Endodermal cell (in vitro differentiated cells): ENCODE measurements around the gene DHRS12. TPM values are rescaled to one million over a fixed set of nuclear protein-coding genes. Genes with fewer than 3 reads are reported as not detected.

ENCODE experiments used
- DNase-seq: peaks from one replicate; pipeline ENCODE4 v3.0.0-alpha.2; 2017
- H3K27ac ChIP-seq: 2 replicates; pipeline ENCODE4 v1.5.1; 2013; ENCODE audit warnings: mild to moderate bottlenecking, low read depth, low read length, moderate library complexity
- H3K27me3 ChIP-seq: 2 replicates; pipeline ENCODE4 v1.6.1; 2013; ENCODE audit warnings: mild to moderate bottlenecking, low read length, moderate library complexity; ENCODE audit not compliant: insufficient read depth, control insufficient read depth, poor library complexity, severe bottlenecking
- H3K36me3 ChIP-seq: 2 replicates; pipeline ENCODE4 v1.7.0; 2013; ENCODE audit warnings: mild to moderate bottlenecking, low read length, moderate library complexity; ENCODE audit not compliant: control insufficient read depth, insufficient read depth
- H3K4me1 ChIP-seq: one replicate; pipeline ENCODE4 v1.7.0; 2013; ENCODE audit warnings: low read length; ENCODE audit not compliant: control insufficient read depth, insufficient read depth
- H3K4me3 ChIP-seq: 2 replicates; pipeline ENCODE4 v1.5.1; 2013; ENCODE audit warnings: mild to moderate bottlenecking, low read length, moderate library complexity
- H3K9ac ChIP-seq: 2 replicates; pipeline ENCODE4 v1.6.1; 2013; ENCODE audit warnings: mild to moderate bottlenecking, low read length, moderate library complexity; ENCODE audit not compliant: poor library complexity, severe bottlenecking; ENCODE audit errors: extremely low read depth
- H3K9me3 ChIP-seq: 2 replicates; pipeline ENCODE4 v1.6.1; 2013; ENCODE audit warnings: mild to moderate bottlenecking, low read length, moderate library complexity; ENCODE audit not compliant: control insufficient read depth
- H3K27ac Mint-ChIP-seq: 2 replicates; pipeline ENCODE4 v1.8.0; 2020; ENCODE audit warnings: mixed read lengths
- H3K27me3 Mint-ChIP-seq: 2 replicates; pipeline ENCODE4 v1.8.0; 2021; ENCODE audit warnings: mild to moderate bottlenecking, mixed read lengths; ENCODE audit not compliant: insufficient read depth
- H3K36me3 Mint-ChIP-seq: 2 replicates; pipeline ENCODE4 v1.8.0; 2020; ENCODE audit warnings: low read depth, mixed read lengths
- H3K4me1 Mint-ChIP-seq: 2 replicates; pipeline ENCODE4 v1.8.0; 2020; ENCODE audit warnings: mixed read lengths
- H3K4me3 Mint-ChIP-seq: 2 replicates; pipeline ENCODE4 v1.8.0; 2020; ENCODE audit warnings: mild to moderate bottlenecking, moderate library complexity, mixed read lengths
- H3K9me3 Mint-ChIP-seq: 2 replicates; pipeline ENCODE4 v1.8.0; 2020; ENCODE audit warnings: mild to moderate bottlenecking, mixed read lengths
- CTCF ChIP-seq: fragments of 200-600 bp; sonication (generic); conservative IDR thresholded peaks from 2 replicates; pipeline ENCODE4 v1.5.0; 2021; ENCODE audit warnings: antibody characterized with exemption, mild to moderate bottlenecking
- WGBS, 2 experiments: methylation state at CpG; one replicate each; pipeline versions ENCODE4 v1.1.5 to v1.1.7; 2013; ENCODE audit warnings: missing lambda C conversion rate in 2 of 2, mixed read lengths in 1 of 2; ENCODE audit not compliant: insufficient coverage in 1 of 2, insufficient read length in 1 of 2; 5-methylcytosine and 5-hydroxymethylcytosine counted together
- total RNA-seq, 2 donors: library from RNA; stranded (reverse); fragmentation: NEBNext Ultra II Directional in 1 of 2; extraction: Animal tissue kit (Norgen Biotek cat#: 25700) in 1 of 2; gene quantifications; 2 replicates in 1 of 2; 3 replicates in 1 of 2; pipeline ENCODE4 v1.2.1, GENCODE V29; 2021

DHRS12 gene
- total RNA-seq, 2 donors from 2014 or later: 13.8 to 19.8 TPM

- Histone ChIP-seq H3K27me3 (no peaks in the 10 kb centered on the region), H3K4me1 (no peaks in the 10 kb centered on the region), H3K9me3 (no peaks in the 10 kb centered on the region), H3K4me3 (no peak overlapping the region), H3K27ac (no peak overlapping the region), H3K36me3 (peaks cover 23% of the 10 kb centered on the region), H3K9ac (no peak overlapping the region)
- no peak for TF ChIP-seq CTCF
- no peak overlapping the region for H3K27ac Mint-ChIP-seq
- H3K4me1 Mint-ChIP-seq: peaks cover under 1% of the 10 kb centered on the region
- H3K36me3 Mint-ChIP-seq: peaks cover 24% of the 10 kb centered on the region
- H3K4me3 Mint-ChIP-seq: no peak overlapping the region
- 92 to 97% methylated on average over 2 of the region's 2 CpGs for WGBS, 2 experiments
- DNase-seq: no peak
- no peaks in the 10 kb centered on the region for H3K9me3 Mint-ChIP-seq
- no peaks in the 10 kb centered on the region for H3K27me3 Mint-ChIP-seq
Measured at GRCh38 chr13:51763486-51763885, 40.5 kb downstream of the DHRS12 start.

- WGBS, 2 experiments: 95% methylated on average over 10 to 16 of the region's 16 CpGs
Measured at GRCh38 chr13:51761643-51762350, 42.2 kb downstream of the DHRS12 start.

GRCh38 chr13:51760592-51760991 is 43.4 kb downstream of the DHRS12 start:
- Histone ChIP-seq H3K9ac (no peak overlapping the region), H3K4me1 (no peaks in the 10 kb centered on the region), H3K4me3 (no peak overlapping the region), H3K27me3 (no peaks in the 10 kb centered on the region), H3K9me3 (no peaks in the 10 kb centered on the region), H3K36me3 (peaks cover 19% of the 10 kb centered on the region), H3K27ac (no peak overlapping the region)
- H3K4me1 Mint-ChIP-seq: no peaks in the 10 kb centered on the region
- peaks cover 23% of the 10 kb centered on the region for H3K36me3 Mint-ChIP-seq
- H3K27me3 Mint-ChIP-seq: no peaks in the 10 kb centered on the region
- WGBS, 2 experiments: 97% methylated on average over 9 to 12 of the region's 12 CpGs
- H3K9me3 Mint-ChIP-seq: no peaks in the 10 kb centered on the region
- TF ChIP-seq CTCF: no peak
- H3K4me3 Mint-ChIP-seq: no peak overlapping the region
- no peak overlapping the region for H3K27ac Mint-ChIP-seq
- no peak for DNase-seq

More at GRCh38 chr13:51761643-51762350, 42.2 kb downstream of the DHRS12 start:
- Histone ChIP-seq H3K9me3 (no peaks in the 10 kb centered on the region), H3K36me3 (peaks cover 19% of the 10 kb centered on the region), H3K9ac (no peak overlapping the region), H3K27me3 (no peaks in the 10 kb centered on the region), H3K27ac (no peak overlapping the region), H3K4me1 (no peaks in the 10 kb centered on the region), H3K4me3 (no peak overlapping the region)
- TF ChIP-seq CTCF: no peak
- DNase-seq: no peak
- no peaks in the 10 kb centered on the region for H3K9me3 Mint-ChIP-seq
- H3K4me3 Mint-ChIP-seq: no peak overlapping the region
- H3K36me3 Mint-ChIP-seq: peaks cover 27% of the 10 kb centered on the region
- no peaks in the 10 kb centered on the region for H3K4me1 Mint-ChIP-seq
- H3K27me3 Mint-ChIP-seq: no peaks in the 10 kb centered on the region
- no peak overlapping the region for H3K27ac Mint-ChIP-seq
